ENCODE results near the gene SRC. TPM values are rescaled to one million over a fixed set of nuclear protein-coding genes. Genes with fewer than 3 reads are reported as not detected.
A peak's percentile ranks its signal among the peaks of the same experiment; 100 is the strongest.

Gene SRC
- total RNA-seq, 1 donor from 2014 or later: 25.1 TPM

DNA sequence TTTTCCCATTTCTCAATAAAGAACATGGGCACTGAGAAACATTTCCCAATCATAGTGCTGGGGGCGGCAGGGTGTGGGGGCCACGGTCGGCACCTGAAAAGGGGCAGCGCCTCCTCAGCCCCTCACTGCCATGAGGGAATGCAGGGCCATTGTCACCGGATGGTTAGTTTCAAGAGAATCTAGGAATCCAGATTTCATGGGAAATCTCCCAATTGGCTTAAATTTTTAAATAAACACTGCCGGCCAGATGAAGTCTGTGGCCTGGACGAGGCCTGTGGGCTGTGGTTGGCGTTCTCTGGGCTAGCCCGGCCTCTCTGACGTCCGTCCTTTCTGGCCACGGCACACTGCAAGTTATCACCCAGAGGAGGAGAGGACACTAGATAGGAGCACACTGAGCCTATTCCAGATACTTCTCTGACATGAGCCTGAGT lies 30.9 kb upstream of the SRC start:
- Mint-ChIP-seq H3K36me3 (ENCODE audit: low read depth) (peaks cover 13% of the 10 kb centered on the region), H3K27ac (ENCODE audit: unreplicated experiment) (peak overlapping the region; percentile 57), H3K4me3 (ENCODE audit: unreplicated experiment) (no peak overlapping the region), H3K4me1 (ENCODE audit: low read depth) (peaks cover 34% of the 10 kb centered on the region), H3K27me3 (ENCODE audit: low read depth) (no peaks in the 10 kb centered on the region), H3K9me3 (ENCODE audit: low read depth) (no peaks in the 10 kb centered on the region)
- DNase-seq (ENCODE audit: low spot score): peak; percentile 40
- TF ChIP-seq, protein P1, sequence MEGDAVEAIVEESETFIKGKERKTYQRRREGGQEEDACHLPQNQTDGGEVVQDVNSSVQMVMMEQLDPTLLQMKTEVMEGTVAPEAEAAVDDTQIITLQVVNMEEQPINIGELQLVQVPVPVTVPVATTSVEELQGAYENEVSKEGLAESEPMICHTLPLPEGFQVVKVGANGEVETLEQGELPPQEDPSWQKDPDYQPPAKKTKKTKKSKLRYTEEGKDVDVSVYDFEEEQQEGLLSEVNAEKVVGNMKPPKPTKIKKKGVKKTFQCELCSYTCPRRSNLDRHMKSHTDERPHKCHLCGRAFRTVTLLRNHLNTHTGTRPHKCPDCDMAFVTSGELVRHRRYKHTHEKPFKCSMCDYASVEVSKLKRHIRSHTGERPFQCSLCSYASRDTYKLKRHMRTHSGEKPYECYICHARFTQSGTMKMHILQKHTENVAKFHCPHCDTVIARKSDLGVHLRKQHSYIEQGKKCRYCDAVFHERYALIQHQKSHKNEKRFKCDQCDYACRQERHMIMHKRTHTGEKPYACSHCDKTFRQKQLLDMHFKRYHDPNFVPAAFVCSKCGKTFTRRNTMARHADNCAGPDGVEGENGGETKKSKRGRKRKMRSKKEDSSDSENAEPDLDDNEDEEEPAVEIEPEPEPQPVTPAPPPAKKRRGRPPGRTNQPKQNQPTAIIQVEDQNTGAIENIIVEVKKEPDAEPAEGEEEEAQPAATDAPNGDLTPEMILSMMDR (IDR thresholded peaks at IDR 0.05): no peak

DNA sequence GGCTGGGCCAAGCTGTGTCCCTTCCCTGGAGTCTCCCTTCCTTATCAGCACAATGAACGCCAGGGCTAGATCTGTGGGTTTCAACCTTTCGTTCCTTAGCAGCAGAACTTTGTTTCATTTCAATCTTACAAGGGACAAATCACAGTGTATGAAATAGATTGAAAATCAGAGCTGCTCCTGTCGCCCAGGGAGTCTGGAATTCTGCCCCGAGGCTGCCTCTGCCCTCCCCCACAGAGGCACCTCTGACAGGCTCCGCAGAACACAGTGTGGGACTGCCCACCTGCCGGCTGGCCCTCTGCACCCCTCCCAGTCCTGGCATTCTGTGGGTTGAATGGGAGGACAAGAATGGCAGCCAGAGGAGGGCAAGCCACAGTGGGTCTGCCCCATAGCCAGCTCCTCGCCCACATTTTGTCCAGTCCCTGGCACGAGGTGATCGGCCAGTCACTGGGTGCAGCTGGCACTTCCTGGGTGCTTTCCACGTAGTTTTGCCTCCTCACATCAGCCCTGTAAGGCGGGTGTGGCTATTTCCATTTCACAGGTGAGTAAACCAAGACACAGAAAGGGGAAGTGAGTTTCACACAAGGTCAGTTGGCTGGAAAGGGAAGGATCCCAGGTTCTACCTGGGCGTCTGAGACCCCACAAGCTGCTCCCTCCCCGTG lies 30.4 kb upstream of the SRC start:
- H3K27me3 Mint-ChIP-seq (ENCODE audit: low read depth): no peaks in the 10 kb centered on the region
- no peak overlapping the region for H3K27ac Mint-ChIP-seq (ENCODE audit: unreplicated experiment)
- TF ChIP-seq, protein P1 (IDR thresholded peaks at IDR 0.05): no peak
- peak; percentile 53 for DNase-seq (ENCODE audit: low spot score)
- no peak overlapping the region for H3K4me3 Mint-ChIP-seq (ENCODE audit: unreplicated experiment)
- no peaks in the 10 kb centered on the region for H3K9me3 Mint-ChIP-seq (ENCODE audit: low read depth)
- peaks cover 13% of the 10 kb centered on the region for H3K36me3 Mint-ChIP-seq (ENCODE audit: low read depth)
- H3K4me1 Mint-ChIP-seq (ENCODE audit: low read depth): peaks cover 34% of the 10 kb centered on the region

DNA sequence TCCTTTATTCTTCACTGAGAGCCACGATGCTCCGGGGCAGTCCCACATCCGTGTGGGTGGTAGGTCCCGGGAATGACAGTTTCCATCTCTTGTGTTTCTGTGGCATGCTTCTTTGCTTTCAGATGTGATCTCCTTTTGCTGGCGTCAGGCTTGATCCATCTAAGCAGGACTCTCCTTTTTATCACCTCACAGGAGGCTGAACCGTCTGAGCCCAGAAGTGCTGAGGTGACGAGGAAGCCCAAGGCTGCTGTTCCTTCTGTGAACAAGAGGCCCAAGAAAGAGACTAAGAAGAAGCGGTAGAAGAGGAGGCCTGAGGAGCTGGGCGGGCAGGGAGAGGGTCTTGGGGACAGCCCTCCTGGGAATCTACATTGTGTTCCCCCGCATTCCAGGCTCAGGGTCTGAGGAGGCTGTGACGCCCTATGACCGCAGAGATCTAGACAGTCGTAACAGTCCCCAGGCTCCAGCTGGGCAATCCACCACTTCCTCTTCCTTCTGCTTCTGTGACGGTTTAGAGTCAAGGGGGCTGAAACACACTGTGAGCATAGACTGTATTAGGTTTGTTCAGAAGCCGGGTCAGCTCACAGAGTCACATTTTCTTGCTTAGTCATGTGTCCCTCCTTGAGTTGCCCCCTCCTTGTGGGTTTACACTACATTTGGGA lies 29.7 kb upstream of the SRC start:
- Mint-ChIP-seq H3K27me3 (ENCODE audit: low read depth) (no peaks in the 10 kb centered on the region), H3K36me3 (ENCODE audit: low read depth) (peaks cover 13% of the 10 kb centered on the region), H3K27ac (ENCODE audit: unreplicated experiment) (no peak overlapping the region), H3K4me3 (ENCODE audit: unreplicated experiment) (no peak overlapping the region), H3K9me3 (ENCODE audit: low read depth) (no peaks in the 10 kb centered on the region), H3K4me1 (ENCODE audit: low read depth) (peaks cover 34% of the 10 kb centered on the region)
- TF ChIP-seq, protein P1 (IDR thresholded peaks at IDR 0.05): no peak
- peak; percentile 55 for DNase-seq (ENCODE audit: low spot score)

DNA sequence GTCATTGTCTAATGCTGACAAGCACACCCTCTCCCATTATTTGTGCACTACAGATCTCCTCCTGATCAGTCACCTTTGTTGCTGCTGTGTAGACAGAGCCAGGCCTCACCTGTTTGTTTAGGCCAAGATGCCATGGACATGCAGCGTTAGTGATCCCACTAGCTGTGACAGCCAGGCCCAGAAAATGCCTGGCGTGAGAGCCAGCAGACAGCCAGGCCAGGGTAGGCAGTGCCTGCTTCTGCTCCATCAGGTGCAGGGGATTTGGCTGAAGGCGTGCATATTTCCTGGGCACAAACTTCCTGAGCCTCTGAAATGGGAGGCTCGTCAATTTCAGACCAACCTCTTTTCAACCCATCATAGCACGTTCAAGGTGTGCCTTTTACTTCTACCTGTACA lies 29.2 kb upstream of the SRC start:
- Mint-ChIP-seq H3K36me3 (ENCODE audit: low read depth) (peaks cover 13% of the 10 kb centered on the region), H3K4me1 (ENCODE audit: low read depth) (peaks cover 32% of the 10 kb centered on the region), H3K27me3 (ENCODE audit: low read depth) (no peaks in the 10 kb centered on the region), H3K9me3 (ENCODE audit: low read depth) (no peaks in the 10 kb centered on the region), H3K4me3 (ENCODE audit: unreplicated experiment) (no peak overlapping the region), H3K27ac (ENCODE audit: unreplicated experiment) (no peak overlapping the region)
- DNase-seq (ENCODE audit: low spot score): peak; percentile 28
- TF ChIP-seq, protein P1 (IDR thresholded peaks at IDR 0.05): no peak

DNA sequence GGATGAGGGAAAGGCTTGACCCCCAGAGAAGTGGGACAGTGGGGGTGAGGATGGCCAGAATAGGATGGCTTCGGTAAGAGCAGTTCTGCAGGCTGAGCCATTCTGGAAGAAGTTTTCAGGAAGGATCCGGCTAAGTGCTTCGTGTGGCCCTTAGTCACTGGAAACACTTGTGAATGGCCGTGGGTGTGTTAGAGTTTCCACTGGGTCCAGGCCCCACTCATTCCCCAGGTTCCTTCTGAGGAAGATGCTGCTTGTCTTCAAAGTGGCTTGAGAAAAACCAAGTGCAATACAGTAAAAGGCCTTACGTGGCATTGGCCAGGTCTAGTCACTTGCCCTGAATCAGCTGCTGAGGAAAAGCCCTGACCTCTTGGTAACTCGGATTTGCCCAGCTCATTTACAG lies 28.6 kb upstream of the SRC start:
- H3K4me3 Mint-ChIP-seq (ENCODE audit: unreplicated experiment): no peak overlapping the region
- H3K4me1 Mint-ChIP-seq (ENCODE audit: low read depth): peaks cover 28% of the 10 kb centered on the region
- peaks cover 2% of the 10 kb centered on the region for H3K9me3 Mint-ChIP-seq (ENCODE audit: low read depth)
- H3K27ac Mint-ChIP-seq (ENCODE audit: unreplicated experiment): no peak overlapping the region
- peaks cover 13% of the 10 kb centered on the region for H3K36me3 Mint-ChIP-seq (ENCODE audit: low read depth)
- no peaks in the 10 kb centered on the region for H3K27me3 Mint-ChIP-seq (ENCODE audit: low read depth)
- peak; percentile 42 for DNase-seq (ENCODE audit: low spot score)
- TF ChIP-seq, protein P1 (IDR thresholded peaks at IDR 0.05): no peak

All from chondrocyte (in vitro differentiated cells).